Stimulated activated CD4-positive, alpha-beta T cell treated with anti-CD3 and anti-CD28 coated beads, TNF-alpha, amount 100 ng/mL, for 4 hours (primary cell): ENCODE data around the gene PET117.
"Not testable (repeated sequence)": the region's sequence is repeated elsewhere in the genome, so short reads cannot be mapped to it uniquely, and the experiment has no call there.

Experiments
- DNase-seq, 3 experiments: peaks; one replicate each; pipeline ENCODE4 v3.0.0-alpha.2; 2020; ENCODE audit warnings: low read depth in 3 of 3

The PET117 gene, protein sequence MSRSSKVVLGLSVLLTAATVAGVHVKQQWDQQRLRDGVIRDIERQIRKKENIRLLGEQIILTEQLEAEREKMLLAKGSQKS

DNA sequence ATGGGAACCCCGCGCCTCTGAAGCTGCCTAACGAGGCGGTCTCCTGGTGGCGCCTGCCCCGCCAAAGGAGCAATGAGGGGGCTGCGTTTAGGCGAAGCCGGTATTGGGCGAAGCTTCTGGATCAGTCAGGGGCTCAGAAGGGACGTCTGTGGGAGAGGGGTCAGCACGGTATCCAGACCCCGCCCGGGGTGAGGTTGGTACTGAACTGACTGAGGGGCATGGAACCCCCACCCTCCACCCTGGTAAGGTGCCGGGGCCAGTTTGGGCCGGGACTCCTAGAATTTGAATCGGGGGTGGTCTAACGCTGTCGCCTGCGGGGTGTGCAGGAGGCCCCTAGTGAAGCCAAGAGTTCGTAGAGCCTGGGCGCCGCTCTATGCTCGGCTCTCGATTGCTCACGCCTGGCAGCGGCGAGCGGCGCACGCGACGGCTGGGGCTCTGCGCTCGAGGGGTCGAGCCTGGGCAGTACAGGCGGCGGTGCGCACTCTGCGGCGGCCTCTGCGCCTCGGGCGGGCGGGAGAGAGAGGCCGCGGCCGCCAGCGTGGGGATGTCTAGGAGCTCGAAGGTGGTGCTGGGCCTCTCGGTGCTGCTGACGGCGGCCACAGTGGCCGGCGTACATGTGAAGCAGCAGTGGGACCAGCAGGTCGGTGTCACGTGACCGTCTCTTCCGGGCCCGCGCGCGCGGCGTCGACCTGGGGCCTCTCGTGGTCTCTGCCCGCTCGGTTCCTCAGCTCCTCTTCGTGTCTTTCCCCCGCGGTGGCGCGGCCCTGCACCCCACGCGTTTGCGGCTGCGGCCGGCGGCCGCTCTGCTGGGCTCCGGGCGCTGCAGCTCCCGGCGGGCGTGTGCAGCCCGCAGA is at the start of gene PET117, which contains the start of gene KAT14:
Gene PET117, plus strand, starts transcription at position 452 of the 854 bp plus-strand sequence. Its CDS starts 93 bp downstream, at position 545.
Gene KAT14, plus strand, starts transcription at position 452 of the 854 bp plus-strand sequence. CDS start 4,798 bp downstream, outside the sequence.
- peak; percentile 80 to 90 (median 86) for DNase-seq

DNA sequence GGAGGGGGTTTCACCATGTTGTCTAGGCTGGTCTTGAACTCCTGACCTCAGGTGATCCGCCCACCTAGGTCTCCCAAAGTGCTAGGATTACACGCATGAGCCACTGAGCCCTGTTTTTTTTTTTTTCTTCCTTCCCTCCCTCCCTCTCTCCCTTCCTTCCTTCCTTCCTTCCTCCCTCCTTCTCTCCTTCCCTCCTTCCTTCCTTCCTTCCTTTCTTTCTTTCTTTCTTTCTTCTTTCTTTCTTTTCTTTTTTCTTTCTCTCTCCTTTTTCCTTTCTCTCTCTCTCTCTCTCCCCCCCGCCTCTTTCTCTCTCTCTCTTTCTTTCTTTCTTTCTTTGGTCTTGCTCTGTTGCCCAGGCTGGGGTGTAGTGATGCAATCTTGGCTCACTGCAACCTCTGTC is 49.4 kb upstream of the PET117 start:
- not testable (repeated sequence) for DNase-seq

DNA sequence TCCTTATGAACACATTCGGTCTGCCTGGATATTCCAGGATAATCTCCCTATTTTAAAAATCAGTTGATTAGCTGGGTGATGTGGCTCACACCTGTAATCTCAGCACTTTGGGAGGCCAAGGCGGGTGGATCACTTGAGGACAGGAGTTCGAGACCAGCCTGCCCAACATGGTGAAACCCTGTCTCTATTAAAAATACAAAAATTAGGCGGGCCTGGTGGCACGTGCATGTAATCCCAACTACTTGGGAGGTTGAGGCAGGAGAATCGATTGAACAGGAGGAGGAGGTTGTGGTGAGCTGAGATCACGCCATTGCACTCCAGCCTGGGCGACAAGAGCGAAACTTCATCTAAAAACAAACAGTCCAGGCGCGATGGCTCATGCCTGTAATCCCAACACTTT is 48.8 kb upstream of the PET117 start:
- not testable (repeated sequence) for DNase-seq

DNA sequence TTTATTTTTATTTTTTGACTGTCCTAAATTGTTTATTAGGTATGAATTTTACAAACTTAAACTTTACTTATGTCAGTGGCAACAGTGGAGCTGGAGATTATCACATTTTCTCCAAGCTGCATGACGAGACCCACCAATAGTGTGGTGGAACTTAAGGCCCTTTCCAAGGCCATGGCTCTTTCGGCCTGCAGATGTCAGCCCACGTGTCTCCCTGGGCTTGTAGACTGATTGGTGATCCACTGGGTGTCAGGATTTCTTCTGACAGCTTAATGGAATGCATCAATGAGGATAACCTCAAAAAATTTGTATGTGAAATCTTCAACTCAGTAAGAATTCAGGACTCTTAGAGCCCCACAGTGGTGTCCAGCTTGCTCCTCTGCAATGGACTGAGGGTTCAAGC is 47.6 kb upstream of the PET117 start:
- DNase-seq, result no peak

DNA sequence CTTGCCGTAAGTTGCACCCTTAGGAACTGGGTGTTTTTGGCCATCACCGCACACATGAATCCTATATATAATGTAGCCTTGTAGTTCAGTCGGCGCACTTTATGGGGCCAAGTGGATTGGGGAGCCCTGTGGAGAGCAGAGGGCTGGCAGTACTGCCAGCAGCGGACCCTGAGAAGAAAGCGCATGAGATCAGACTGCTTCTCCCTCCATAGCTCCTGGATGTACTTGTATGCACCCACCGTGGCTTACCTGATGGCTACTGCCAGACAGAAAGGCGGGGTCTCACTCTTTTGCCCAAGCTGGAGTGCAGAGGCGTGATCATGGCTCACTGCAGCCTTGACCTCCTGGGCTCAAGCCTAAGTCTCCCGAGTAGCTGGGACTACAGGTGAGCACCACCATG is 47.2 kb upstream of the PET117 start:
- no peak for DNase-seq

DNA sequence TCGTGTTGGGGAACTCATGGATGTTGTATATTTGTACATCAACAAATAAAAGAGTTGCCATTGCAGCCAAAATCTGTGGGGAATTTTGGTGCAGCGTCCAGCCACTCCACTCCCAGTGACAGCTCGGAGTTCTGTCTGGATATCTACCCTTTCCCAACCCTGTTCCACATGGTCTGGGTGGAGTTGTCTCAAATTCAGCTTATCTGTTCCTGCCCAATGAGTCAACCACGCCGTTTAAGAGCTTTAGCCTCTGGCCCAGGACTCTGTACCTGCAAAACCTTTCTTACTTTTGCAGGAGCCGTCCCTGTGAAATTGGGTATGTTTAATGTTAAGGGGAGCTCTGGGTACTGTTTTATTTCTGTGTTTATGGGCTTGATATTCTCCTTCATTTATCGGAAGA is 46.0 kb upstream of the PET117 start:
- DNase-seq, result no peak

DNA sequence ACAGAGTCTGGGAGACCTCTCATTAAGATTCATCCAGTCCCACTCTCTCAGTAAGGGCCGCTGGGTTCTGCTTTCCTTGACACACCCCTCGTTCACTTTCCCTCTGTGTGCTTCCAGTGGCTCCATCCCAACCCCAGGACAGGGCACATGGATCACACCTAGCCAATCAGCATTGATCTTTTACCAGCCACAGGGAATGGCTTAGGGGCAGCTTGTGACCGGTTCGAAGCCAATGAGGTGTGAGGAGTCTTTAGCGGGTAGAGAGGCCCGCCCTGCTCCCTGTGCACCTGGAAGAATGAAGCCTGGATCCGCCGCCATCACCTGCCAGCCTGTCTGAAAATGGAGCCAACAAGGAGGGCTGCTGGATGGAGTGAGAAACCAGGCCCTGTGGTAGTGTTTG is 44.8 kb upstream of the PET117 start:
- no peak for DNase-seq

DNA sequence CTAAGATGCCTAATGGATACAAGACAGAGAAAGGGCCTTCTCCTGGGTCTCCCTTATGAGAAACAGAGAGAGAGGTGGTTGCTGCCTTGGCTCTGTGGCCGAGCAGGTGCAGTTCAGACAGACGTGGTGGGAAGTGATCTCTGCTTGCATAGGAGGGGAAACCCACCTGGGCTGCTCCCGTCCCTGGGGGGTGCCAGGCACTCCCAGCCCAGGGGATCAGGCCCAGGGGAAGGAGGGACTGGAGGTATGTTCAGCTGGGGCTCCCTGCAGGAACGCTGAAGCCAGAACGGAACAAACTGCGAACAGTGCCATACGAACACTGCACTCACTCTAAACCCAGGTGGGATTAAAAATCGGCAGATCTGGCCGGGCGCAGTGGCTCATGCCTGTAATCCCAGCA is 44.3 kb upstream of the PET117 start:
- DNase-seq, result no peak

DNA sequence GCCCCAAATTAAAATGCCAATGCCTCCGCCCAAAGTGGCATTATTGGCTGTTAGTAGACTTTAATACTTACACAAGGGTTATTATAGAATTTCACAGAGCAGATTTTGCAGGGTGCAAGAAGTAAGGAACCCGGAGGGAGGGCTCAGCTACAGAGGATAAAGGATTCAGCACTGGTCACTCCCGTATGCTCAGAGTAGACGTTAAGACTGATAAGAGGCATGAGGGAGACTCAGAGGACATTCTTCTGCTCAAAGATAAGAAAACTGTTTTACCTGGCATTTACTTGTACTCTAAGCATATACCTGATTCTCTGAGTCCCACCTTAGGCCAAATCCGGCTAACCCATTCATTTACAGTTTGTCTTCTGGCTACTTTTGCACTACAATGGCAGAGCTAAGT is 43.5 kb upstream of the PET117 start:
- DNase-seq, result no peak

DNA sequence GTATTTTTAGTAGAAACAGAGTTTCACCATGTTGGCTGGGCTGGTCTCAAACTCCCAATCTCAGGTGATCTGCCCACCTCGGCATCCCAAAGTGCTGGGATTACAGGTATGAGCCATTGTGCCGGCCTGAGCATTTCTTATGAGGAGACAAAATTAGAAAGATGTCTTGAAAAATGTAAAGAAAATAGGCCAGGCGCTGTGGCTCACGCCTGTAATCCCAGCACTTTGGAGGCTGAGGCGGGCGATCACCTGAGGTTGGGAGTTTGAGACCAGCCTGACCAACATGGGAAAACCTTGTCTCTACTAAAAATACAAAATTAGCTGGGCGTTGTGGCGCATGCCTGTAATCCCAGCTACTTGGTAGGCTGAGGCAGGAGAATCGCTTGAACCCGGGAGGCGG is 37.1 kb upstream of the PET117 start:
- DNase-seq, result not testable (repeated sequence)

DNA sequence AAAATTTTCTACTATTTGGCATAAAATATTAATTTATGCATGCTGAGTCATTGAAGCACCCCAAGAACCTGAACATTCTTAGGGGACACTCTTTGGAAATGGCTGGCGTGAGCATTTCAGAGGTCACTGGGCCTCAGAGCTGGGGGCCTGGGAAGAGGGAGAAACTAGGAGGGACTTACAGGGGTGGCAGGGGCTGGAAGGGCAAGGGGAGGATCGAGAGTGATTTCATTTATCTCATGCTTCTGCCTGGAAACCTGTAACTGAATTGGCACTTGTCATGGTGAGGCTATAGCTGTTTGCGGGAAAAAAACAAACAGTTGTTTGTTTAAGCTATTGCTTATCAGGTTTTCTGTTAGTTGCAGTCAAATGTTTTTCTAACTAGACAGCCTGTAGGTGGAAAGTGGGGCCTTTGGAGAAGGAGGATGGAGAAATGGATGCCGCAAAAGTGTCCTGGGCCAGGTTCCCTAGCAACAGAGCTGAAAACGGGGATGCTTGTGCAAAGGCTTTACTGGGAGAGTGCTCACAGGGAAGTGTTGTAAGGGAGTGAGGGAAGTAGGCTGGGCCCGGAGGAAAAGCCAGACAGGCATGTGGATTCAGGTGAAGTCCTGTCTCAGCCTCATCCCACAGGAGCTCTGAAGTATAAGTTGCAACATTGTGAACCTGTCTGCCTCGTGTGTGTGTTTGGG is 36.4 kb upstream of the PET117 start:
- no peak for DNase-seq

DNA sequence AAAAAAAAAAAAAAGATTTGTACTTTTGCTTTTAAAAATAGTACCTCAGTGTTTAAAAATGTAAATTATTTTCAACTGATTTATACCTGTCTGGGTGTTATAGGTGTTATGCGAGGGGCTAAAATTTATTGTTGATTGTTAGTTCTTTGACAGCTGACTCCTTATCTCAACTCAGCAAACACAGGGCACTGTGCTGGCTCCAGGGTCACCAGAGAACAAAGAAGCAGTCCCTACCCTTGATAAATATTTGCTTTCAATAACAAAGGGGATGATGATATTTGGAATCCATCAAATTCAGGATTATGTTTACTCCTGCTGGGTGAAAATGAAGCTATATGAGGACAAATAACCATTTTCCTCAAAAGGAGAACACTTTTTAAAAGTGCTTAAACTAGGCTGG is 34.2 kb upstream of the PET117 start:
- no peak for DNase-seq

DNA sequence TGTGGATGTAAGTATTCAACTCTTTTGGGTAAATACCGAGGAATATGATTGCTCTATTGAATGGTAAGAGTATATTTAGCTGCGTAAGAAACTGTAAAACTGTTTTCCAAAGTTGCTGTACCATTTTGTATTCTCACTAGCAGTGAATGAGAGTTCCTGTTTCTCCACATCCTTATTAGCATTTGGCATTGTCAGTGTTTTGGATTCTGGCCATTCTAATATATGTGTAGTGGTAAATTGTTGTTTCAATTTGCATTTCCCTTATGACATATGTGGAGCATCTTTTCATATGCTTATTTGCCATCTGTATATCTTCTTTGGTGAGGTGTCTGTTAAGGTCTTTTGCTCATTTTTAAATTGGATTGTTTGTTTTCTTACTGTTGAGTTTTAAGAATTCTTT is 29.3 kb upstream of the PET117 start:
- no peak for DNase-seq

DNA sequence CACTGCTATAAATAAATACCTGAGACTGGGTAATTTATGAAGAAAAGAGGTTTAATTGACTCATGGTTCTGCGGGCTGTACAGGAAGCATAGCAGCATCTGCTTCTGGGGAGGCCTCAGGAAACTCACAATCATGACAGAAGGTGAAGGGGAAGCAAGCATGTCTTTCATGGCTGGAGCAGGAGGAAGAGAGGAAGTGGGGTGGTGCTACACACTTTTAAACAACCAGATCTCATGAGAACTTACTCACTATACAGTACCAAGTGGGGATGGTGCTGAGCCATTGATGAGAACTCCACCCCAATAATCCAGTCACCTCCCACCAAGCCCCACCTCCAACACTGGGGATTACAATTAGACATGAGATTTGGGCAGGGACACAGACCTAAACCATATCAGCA is 9.1 kb upstream of the PET117 start:
- DNase-seq, result not testable (repeated sequence)

DNA sequence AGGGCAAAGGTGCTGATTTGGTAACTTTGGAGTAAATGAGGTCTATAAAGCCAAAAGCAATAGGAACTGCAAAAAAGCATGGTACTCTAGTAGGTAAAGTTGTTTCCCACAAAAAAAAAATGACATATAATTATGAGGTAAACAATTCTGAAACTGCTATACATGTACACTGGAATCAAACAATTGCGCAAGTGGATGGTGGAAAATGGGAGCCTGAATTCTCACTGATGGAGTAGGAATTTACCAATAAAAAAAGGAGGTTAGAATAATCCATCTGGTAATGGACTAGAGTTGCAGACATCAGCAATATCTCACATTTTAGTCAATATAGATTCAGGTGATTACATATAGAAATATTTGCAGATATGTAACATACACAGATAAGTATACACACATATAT is 5.0 kb upstream of the PET117 start:
- DNase-seq, result no peak

DNA sequence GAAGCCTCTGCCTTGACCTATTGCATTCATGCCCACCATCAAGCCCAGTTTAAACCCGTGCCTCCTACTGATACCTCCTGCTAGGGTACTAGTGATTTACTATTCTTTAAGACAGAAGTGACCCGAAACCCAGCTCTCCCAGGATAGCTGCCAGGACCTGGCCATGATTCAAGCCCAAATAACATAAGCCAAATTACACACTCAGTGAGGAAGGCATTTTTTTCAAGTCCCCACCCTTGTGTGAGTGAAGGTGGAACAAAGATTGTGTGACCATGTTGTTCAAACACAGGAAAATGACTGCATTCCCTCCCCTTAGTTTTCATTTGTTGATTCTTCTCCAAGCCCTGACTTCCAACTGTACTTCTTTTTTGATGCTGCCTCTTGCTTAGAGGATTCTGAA is 3.7 kb upstream of the PET117 start:
- DNase-seq, result no peak

DNA sequence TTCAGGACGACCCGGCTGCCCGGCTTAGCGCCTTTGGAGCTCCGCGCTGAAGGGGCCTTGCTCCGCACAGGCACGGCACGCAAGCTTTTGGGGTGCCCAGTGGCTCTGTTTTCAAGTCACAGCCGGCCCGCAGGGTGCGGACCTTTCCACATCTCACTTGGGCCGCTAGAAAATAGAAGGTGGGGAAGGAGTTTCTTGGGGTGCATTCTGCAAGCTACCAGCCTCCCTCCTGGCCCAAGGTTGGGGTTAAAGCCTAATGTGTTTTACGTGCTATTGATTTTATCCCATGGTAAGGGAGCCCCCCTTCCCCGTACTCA is 561 bp downstream of the PET117 start:
- DNase-seq, result no peak

DNA sequence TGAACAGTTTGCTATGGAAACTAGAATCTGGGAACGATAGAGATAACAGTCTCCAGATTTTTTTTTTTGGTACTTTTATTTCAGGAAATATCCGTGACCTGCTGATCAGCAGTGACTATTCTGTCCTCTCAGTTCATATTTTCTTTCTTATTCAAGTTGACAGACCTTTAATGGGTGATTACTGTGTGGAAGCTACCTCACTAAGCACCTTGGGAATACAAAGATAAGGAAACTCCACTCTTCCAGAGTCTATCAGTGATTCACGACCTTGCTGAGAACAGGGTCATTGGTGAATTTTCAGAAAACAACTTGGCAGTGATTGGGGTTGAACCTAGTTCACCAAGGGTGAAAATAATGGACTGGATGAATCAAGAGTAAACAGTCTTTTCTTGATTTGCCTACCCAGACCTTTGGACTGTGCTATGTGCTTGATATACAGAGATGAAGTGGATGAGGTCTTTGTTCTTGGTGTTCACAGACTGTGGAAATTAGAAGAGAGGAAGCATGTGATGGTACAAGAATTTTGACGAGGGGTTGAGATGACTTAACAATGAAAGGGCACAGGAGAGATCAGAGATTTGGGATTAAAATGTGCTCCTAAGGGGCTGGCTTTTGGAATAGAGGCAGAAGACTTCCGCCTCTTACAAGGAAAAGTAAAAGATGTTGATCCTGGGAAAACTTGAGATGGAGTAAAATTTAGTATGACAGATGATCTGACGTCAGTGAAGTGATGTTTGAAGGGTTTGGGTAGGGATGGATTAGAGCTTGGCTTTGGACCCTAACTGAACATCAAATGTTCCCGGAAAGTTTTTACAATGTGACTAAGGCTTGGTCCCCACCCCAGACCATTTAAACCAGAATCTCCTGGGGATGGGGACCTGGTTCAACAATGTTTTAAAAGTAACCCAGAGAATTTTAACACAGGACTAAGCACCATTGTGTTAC is 1.2 kb downstream of the PET117 start:
- DNase-seq, result no peak

DNA sequence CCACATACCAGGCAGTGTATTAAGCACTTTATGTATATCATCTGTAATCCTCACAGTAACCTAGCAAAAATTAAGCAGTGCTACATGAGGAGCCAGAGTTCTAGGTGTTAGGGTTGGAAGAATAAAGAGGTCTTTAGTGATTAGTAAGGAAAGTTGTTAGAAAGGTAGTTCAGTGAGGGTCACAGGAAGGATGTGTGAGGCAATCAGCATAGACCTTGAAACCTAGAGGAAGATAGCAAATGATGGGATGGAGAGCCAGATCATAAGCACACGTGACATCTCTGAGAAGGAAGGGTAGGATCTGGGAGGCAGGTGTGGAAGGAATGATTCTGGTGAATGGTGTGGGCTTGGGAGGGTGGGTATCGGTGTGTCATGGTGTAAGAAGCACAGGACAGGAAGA is 2.2 kb downstream of the PET117 start:
- no peak for DNase-seq

DNA sequence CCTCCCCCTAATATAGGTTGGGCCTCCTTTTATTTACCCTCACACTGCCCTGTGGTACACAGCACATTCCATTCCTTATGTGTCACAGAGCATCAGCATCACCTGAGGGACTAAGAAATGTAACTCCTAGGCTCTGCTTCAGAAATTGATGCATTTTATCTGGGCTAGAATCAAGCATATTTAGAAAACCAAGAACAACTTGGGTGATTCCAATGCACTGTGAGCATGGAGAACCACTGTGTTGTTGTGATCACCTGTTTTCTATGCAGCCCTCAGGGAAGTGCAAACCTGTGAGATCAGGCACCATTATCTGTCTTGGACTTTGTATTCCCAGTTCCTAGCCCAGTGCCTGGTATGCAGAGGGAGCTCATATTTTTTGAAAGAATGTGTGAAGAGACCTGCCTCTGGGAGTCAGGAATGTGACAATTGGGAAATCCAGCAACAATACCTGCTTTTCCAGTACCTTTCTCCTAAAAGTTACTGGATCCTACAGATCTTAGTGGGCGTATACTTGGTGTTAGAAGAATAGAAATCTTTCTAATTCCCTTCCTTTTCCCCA is 7.0 kb downstream of the PET117 start:
- DNase-seq, result no peak

DNA sequence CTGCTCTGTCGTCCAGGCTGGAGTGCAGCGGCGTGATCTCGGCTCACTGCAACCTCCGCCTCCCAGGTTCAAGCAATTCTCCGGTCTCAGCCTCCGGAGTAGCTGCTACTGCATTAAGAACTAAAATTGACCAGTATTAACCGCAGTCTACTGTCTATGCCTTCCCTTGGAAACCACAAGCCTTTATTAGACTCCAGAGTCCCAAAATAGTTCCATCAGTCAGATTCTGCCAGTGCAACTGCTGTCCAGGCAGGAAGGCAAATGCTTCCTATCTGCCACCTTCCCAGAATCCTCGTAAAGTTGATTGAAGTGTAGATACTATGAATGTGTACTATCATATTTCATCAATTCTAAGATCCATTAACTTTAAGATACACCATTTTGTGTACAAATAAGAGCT is 16.7 kb downstream of the PET117 start:
- no peak for DNase-seq

DNA sequence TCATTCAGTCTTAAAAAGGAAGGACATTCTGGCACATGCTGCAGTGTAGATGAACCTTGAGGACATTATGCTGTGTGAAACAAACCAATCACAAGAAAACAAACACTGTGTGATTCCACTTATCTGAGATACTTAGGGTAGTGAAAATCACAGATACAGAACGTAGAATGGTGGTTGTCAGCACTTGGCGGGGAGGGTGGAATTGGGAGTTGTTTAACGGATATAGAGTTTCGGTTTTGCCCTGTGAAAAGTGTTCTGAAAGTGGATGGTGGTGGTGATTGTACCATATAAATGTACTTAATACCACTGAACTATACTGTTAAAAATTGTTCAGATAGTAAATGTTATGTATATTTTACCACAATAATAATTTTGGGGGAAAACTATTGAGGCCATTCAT is 18.4 kb downstream of the PET117 start:
- DNase-seq, result no peak
